ENCODE results near the gene MAP3K14.
"Not testable (repeated sequence)": the region's sequence is repeated elsewhere in the genome, so short reads cannot be mapped to it uniquely, and the experiment has no call there.

The MAP3K14 gene

DNA sequence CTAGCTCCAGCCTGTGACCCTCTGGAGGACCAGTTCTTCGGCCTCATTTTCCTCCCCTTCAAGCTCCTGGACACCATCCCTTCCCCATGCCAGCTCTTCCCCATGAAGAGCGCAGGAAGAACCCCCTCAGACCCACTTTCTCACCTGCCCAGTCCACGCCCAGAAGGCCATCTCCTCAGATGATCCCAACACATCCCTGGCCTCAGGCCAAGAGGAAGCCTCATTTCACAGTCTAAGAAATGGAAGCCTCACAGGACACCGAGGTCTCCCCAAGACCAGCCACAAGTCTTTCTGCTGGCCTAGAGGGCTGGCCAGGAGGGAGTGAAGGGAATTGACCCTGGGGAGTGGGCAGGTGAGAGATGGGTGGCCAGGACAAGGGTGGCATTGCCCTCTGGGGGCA, 62.9 kb downstream of the MAP3K14 start:
- no peak for DNase-seq

DNA sequence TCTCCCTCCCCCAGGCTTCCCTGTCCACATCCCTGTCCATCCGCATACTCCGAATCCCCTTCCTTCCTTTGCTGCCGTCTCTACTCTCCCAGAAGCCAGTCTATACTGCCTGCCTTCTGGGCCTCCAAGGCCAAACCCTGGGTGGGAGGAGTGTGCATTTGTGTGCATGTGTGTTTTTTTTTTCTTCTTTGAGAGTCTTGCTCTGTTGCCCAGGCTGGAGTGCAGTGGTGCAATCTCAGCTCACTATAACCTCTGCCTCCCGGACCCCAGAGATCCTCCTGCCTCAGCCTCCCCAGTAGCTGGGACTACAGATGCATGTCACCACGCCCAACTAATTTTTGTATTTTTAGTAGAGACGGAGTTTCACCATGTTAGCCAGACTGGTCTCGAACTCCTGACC, 63.6 kb downstream of the MAP3K14 start:
- DNase-seq: not testable (repeated sequence)

DNA sequence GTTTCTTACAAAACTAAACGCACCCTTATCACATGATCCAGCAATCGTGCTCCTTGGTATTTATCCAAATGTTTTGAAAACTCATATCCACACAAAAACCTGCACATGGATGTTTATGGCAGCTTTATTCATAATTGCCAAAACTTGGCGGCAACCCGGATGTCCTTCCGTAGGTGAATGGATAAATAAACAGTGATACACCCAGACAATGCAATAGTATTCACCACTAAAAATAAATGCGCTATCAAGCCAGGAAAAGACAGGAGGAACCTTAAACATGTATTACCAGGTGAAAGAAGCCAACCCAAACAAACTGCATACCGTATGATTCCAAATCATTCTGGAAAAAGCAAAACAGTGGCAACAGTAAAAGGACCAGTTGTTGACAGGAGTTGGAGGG, 64.9 kb downstream of the MAP3K14 start:
- no peak for DNase-seq

DNA sequence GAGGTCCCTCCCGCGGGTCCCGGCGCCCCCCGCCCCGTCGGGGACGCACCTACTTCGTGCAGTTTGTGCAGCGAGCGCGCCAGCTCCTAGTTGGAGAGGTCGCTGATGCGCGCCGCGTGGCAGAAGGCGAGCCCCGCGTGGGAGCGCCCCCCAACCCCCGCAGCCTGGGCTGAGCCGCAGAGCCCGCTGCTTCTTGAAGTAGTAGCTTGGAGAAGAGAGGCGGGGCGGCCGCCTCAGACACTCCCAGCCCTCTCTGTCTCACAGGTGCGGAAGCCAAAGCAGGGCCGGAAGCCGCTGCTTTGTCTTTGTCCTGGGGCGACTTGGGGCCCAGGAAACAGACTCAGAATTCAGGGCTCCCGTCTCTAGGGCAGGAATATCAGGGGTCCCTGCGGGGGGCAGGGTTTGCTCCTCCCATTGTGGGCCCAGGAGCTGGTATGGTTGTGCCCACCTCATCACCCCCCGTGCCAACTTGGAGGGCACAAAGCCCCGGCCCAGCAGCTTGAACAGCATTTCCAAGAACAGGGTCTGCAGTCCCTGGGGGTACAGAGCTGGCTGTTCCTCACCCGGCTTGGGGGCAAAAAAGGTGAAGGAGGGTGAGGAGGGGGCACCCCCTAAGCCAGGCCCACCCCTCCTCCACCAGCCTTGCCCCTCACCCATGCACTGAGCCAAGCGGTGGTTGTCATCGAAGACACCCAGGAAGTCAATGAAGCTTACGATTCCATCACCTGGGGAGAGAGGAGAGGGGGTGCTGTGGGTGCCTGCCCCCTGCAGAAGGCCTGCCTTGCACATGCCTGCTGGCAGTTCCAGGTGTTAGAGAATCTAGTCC, 68.5 kb downstream of the MAP3K14 start:
- no peak for DNase-seq

DNA sequence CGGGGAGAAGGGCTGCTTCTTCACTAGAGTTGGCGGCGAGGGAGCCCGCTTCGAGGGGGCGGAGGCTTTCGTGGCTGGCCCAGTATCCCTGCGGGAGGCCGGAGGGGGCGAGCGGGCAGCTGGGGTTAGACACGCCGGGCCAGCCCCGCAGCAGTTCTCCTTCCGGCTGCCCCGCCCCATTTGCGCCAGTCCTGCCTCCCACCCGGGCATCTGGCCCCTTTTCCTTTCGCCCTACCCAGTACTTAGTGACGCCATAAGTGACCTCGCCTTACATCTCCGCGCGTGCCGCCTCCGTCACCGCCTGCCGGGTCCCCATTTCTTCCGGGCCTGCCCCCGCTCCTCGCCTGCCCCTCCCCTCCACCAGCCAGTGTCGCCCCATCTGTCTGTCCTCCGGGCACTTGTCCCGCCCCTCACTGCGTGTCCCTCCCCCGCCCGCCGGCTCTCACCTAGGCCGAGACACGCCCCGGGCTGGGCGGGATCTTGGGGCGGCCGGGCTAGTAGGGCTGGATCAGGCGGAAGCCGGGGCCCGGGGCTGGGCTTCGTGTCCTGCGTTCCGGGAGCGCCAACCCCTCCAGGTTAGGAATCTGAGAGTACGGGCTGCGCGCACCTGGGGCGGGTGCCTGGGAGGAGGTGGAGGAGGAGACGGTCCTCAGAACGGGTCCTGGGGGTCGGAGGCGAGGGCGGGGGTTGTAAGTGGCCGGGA, 69.2 kb downstream of the MAP3K14 start:
- DNase-seq: peak; percentile 76

DNA sequence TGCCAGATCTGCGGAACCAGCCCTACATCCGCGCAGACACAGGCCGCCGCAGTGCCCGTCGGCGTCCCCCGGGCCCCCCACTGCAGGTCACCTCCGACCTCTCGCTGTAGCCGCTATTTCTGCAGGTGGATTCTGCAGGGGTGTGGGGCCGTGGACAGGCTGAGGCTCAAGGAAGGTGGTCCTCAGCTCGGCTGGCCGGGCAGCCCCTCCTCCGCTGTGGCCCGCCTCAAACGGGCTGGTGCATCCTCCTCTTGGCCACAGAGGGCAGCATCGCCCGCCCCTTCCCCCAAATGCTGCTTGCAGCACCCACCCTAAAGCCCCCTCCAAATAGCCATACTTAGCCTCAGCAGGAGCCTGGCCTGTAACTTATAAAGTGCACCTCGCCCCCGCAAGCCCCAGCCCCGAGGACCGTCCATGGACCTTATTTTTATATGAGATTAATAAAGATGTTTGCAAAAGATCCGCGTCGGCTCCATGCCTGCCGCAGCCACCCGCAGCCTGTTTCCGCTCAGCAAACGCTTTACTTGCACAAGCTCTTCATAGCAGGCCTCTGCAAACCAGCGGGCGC, 69.9 kb downstream of the MAP3K14 start:
- DNase-seq: peak; percentile 53

DNA sequence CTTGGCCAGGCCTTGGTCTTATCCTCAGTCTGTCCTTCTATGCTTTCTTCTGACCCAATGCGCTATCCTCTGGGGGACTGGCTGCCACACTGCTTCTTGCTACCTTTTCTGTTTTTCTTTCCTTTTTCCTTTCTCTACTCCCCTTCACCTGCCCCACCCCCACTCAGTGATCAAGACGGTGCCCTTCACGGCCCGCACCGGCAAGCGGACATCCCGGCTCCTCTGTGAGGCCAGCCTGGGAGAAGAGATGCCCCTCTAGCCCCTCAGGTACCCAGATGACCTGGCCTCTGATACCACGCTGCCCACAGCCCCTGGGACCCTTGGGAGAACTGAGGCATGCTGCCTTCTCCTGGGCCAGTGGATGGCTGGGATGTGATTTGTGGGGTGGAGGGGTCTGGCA, 70.5 kb downstream of the MAP3K14 start:
- DNase-seq: no peak

DNA sequence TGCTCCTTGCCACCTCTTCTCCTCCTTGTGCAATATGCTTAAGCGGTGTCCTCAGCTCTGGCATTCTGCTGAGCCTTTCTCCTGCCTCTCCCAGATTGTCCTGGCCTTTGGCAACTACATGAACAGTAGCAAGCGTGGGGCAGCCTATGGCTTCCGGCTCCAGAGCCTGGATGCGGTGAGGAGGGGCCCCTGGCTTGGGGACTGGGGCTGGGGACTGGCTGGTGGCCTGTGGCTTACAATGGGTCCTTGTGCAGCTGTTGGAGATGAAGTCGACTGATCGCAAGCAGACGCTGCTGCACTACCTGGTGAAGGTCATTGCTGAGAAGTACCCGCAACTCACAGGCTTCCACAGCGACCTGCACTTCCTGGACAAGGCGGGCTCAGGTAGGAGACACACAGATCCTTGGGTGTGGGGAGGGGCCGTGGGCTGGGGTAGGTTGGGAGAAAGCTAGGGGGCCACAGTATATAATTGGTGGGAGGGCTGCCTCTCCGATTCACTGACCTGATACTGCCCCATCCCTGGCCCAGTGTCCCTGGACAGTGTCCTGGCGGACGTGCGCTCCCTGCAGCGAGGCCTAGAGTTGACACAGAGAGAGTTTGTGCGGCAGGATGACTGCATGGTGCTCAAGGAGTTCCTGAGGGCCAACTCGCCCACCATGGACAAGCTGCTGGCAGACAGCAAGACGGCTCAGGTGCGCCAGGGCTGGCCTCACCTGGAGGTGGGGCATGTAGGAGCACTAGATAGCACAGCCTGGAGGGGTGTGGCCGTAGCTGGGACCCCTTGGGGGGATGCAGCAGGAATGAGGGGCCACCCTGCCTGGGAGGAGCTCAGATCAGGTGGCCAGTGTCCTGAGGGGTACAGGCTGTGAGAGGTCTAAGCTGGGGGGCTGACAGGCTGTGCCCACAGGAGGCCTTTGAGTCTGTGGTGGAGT, 71.8 kb downstream of the MAP3K14 start:
- no peak for DNase-seq

DNA sequence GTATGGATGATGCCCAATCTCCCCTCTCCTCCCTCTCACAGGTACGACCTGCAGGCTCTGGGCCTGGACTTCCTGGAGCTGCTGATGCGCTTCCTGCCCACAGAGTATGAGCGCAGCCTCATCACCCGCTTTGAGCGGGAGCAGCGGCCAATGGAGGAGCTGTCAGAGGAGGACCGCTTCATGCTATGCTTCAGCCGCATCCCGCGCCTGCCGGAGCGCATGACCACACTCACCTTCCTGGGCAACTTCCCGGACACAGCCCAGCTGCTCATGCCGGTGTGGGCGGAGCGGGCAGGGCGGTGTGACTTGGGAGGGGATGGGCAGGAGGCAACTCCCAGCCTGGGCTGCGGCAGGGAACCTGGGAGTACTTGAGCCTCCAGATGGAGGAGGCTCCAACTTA, 73.1 kb downstream of the MAP3K14 start:
- DNase-seq: no peak

DNA sequence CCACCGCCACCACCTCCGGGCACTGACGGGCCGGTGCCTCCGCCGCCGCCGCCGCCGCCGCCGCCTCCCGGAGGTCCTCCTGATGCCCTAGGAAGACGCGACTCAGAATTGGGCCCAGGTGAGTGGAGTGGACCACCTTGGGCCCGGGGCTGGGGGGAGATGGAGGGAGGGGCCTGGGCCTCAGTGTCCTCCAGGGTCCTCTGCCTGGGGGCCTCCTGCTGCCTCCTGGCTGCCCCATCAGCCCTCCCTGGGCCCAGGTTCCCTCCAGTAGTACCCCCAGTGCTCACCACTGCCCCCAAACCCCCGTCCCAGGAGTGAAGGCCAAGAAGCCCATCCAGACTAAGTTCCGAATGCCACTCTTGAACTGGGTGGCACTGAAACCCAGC, 74.8 kb downstream of the MAP3K14 start:
- DNase-seq: no peak

DNA sequence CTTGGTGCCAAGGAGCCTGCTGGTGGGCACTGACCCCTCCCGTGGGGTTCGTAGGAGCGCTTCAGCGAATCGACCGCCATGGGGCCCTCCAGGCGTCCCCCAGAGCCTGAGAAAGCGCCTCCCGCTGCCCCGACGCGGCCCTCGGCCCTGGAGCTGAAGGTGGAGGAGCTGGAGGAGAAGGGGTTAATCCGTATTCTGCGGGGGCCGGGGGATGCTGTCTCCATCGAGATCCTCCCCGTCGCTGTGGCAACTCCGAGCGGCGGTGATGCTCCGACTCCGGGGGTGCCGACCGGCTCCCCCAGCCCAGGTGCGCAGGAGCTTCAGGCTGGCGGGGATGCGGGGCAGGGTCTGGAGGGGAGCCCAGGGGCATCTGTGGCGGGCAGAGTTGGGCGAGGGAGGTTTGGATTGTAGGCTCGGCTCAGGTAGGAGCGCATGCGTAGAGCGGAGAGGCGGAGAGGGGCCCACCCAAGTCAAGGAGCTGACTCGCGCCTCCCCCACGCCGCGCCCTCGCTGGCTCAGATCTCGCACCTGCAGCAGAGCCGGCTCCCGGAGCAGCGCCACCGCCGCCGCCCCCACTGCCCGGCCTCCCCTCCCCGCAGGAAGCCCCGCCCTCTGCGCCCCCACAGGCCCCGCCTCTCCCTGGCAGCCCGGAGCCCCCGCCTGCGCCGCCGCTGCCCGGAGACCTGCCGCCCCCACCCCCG, 75.3 kb downstream of the MAP3K14 start:
- DNase-seq: no peak

DNA sequence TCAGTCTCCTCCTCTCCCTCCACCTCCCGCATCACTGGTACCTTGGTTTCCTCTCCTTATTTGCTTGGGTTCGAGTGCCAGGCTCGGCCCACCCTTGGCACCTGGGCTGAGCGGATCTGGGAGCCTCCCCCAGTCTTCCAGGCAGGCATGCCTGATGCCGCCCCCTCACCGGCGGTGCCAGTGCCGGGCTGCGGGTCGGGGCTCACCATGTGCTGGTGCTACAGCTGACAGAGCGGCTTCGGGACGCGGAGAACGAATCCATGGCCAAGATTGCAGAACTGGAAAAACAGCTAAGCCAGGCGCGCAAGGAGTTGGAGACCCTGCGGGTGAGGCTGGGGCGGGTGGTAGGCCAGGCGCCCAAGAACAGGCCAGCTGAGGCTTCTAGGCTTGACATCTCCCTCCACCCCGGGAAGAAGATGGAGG, 75.9 kb downstream of the MAP3K14 start:
- DNase-seq: no peak

DNA sequence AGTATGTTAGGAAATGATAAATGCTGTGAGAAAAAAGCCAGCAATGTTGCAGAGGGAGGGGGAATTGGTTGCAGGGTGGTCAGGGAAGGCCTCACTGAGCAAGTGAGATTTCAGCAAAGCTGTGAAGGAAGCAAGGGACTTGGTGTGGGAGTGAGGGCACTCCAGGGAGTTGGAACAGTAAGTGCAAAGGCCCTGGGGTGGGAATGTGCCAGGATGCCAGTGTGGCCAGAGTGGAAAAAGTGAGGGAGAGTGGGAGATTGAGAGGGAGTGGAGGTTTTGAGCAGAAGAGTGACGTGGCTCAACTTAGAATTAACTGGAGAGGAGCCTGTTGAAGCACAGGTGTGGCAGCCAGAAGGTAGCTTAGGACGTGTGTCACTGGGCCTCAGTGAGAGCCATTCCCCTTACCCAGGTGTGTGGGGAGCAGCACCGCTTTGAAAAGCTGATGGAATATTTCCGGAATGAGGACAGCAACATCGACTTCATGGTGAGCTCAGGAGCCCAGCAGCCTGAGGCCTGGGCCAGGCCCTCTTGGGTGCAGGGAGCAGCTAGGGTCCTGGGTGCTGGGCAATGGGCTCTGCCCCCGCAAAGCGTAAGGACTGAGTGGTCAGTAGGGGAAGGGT, 78.6 kb downstream of the MAP3K14 start:
- no peak for DNase-seq

DNA sequence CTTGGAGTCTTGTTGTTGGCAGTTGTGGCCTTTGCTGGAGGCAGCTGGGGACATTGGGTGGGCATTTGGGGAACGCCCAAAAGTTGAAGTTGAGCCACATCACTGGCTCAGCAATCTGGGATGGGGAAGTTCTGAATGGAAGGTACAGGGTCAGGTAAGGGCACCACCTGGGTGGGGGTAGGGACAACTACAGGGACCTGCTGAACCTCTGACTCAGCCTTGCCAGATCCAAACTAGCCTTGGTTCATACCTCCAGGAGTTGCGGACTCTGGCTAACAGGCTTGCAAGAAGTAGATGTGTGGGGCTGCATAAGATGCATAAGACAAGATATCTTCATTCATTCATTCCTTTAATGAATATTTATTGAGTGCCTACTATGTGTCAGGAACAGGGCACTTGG, 79.1 kb downstream of the MAP3K14 start:
- DNase-seq: no peak

DNA sequence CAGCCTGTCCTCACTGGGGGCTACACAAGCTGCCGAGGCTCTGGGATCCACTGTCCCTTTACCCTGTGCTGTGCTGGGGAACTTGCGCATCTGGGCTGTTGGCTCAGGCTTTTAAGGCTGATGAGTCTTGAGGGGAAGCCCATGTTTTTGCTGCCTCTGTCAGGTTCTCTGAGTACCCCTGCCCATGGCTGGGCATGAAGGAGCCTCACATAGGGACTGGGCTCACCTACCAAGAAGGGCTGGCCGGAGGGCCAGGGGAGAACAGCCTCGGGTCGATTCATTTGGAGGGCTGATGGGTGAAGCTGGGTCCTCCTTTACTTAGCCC, 80.6 kb downstream of the MAP3K14 start:
- DNase-seq: no peak

DNA sequence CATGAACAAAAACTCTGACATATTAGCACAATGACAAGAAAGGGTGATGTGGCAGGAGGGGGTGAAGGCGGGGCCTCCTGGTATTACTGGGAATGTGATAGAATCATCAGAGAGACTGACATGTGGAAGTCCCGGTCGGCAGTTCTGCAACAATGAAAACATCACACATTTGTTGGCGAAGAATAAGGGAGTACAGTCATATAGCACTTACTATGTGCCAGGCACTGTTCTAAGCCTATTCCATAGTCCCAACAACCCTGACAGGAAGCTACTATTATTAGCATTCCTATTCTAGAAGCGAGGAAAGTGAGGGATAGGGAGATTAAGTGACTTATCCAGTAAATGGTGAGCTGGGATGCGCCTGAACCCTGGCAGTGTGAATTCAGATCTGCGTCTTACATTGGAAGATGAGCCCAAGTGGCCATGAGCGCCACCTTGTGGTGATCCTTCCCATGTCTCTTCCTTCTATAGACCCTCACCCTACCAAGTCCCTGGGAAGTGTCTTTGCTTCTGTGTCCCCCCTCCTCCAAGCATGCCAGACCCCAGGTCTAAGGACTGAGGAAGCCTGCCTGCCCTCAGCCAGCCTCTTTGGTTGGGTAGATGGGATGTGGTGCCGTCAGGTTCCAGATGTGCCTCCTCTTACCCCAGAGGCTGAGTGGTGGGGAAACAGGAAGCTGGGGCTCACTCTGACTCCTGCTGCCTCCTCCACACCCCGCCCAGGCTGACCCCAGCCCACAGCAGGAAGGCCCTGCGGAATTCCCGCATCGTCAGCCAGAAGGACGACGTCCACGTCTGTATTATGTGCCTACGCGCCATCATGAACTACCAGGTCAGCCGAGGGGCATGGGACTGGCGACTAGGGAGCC, 81.2 kb downstream of the MAP3K14 start:
- peak; percentile 84 for DNase-seq

DNA sequence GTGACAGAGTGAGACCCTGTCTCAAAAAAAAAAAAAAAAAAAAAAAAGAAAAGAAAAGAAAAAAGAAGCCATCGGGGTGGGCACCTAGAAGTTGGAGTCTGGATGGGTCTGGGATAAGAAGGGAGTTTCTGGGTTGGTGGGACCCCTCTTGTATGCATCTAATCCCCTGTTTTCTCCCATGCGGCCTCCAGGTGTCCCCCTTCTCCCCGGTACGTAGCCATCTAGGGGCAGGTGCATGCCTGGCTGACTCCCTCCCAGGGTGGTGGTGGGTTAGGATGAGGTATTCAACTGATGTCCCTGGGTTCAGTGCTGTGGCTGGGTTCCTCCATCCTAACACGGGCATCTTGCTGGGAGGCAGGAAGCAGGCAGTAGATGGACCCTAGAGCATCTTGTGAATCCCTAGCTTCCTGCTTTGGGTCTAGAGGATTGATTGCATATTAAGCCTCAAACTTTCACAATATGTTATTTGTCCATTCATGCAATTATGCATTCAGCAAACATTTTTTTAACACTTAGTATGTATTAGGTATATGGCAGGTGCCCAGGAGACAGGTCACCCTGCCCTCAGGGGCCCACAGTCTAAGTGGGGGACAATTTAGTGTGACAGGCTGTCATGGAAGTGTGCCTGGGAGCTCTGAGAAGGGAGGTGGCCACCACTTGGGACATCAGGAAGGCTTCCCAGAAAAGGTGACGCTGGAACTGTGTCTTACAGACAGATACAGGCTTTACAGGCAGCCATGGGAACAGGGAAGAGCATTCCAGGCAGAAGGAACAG, 82.0 kb downstream of the MAP3K14 start:
- DNase-seq: peak; percentile 29

DNA sequence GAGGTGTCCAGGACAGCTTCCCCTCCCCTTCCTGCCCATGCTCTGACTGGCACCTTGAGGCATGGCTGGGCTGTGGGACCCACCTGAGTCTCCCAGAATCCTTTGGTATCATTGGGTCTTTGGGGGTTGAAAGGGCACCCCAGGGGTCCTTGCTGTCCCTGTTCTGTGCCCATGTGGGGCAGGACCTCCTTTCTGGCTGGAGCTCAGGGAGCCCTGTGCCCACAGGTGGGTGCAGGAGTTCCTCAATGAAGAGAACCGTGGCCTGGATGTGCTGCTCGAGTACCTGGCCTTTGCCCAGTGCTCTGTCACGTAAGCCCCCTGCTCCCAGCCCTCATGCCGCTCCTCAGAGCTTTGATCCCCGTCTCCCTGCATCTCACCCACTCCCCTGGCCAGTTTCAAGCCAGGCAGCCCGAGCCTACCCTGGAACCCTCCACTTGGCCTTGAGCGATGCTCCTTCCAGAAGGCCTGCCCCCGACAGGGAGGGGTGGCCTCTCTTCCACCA, 83.3 kb downstream of the MAP3K14 start:
- no peak for DNase-seq

DNA sequence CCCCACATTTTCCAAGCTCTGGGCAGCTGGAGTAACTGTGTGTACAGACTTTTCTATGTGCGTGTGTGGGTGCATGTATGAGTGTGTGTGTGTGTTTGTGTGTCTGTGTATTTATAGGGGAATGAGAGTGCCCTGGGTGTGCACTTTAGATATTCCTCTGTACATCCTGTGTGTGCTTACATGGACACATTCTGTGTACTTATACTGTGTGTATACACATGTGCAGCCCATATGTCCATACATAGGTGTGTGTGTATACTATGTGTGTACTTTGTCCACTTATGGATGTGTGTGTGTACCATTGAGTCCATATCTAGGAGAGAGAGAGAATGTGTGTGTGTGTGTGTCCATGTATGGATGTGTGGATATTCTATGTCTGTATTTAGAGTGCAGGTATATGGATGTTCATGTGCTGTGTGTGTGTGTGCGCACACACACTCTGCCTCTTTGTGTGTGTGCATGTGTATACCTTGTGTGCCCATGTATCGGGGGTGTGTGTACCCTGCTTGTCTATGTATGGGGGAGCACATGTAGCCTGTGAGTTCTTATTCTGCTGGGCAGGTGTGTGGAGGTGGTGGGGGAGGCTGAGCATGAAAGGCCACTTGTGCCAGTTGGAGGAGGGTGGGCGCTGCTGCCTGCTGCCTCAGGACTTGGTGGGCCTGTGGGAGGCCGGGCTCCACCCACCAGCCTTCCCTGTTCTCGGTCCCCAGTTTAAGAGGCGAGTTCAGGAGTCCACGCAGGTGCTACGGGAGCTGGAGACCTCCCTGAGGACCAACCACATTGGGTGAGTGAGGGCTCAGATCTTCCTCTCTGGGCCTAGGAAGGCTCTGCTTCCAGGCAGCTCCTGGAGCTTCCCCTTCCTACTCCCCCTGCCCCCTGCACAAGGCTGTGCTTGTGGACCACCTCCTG, 84.1 kb downstream of the MAP3K14 start:
- DNase-seq: no peak

Data from NCI-H1694 (cell line).